Skin epidermis (tissue), 12 donors: Measurements from ENCODE around the gene TRPM5.

Source experiments
- H3K27ac ChIP-seq, 21 experiments: fragments of 200-600 bp; sonication (generic) in 11 of 21; one replicate each; pipeline ENCODE4 v1.5.0; 2020; ENCODE audit warnings: mild to moderate bottlenecking in 3 of 21, inconsistent platforms in 2 of 21, moderate library complexity in 2 of 21
- H3K4me3 ChIP-seq, 7 experiments: fragments of 200-600 bp; sonication (generic) in 2 of 7; one replicate each; pipeline ENCODE4 v1.5.0; 2020; ENCODE audit warnings: inconsistent platforms in 2 of 7, mild to moderate bottlenecking in 2 of 7, moderate library complexity in 1 of 7

Gene TRPM5

GRCh38 chr11:2471804-2472096, 27.4 kb upstream of the TRPM5 start:
- H3K27ac ChIP-seq, result no peak overlapping the region
- no peak overlapping the region for H3K4me3 ChIP-seq

GRCh38 chr11:2471048-2471803, 26.9 kb upstream of the TRPM5 start:
- Histone ChIP-seq H3K4me3 (no peak overlapping the region), H3K27ac (no peak overlapping the region)

DNA sequence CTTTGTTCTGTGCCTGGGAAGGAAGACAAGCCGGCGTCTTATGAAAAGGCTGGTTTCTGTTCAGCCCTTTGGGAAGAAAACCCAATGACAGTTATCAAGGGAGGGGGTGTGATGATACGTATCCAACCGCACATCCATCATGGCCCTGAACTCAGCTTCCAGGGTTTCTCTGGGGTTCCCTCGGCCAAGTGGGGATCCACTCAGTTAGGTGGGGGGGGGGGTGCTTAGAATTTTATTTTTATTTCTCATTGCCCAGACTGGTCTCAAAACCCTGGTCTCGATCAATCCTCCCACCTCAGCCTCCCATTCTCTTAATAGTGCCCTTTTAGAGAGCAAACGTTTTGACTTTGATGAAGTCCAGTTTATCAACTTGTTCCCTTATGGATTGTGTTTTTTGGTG, 26.2 kb upstream of the TRPM5 start:
- H3K4me3 ChIP-seq, result no peak overlapping the region
- no peak overlapping the region for H3K27ac ChIP-seq

- H3K27ac ChIP-seq, result no peak overlapping the region
- no peak overlapping the region for H3K4me3 ChIP-seq
Measured at GRCh38 chr11:2468363-2469235, 24.3 kb upstream of the TRPM5 start.

- peak overlapping the region in 4 of 21 experiments; percentile 33 to 69 (median 42) for H3K27ac ChIP-seq
- no peak overlapping the region for H3K4me3 ChIP-seq
Measured at GRCh38 chr11:2467695-2468055, 23.4 kb upstream of the TRPM5 start.

GRCh38 chr11:2466869-2467694, 22.8 kb upstream of the TRPM5 start:
- Histone ChIP-seq H3K4me3 (no peak overlapping the region), H3K27ac (peak overlapping the region in 5 of 21 experiments; percentile 35 to 69 (median 44))

- peak overlapping the region in 2 of 21 experiments; percentile 29 to 44 for H3K27ac ChIP-seq
Measured at GRCh38 chr11:2466069-2466801, 21.9 kb upstream of the TRPM5 start.

DNA sequence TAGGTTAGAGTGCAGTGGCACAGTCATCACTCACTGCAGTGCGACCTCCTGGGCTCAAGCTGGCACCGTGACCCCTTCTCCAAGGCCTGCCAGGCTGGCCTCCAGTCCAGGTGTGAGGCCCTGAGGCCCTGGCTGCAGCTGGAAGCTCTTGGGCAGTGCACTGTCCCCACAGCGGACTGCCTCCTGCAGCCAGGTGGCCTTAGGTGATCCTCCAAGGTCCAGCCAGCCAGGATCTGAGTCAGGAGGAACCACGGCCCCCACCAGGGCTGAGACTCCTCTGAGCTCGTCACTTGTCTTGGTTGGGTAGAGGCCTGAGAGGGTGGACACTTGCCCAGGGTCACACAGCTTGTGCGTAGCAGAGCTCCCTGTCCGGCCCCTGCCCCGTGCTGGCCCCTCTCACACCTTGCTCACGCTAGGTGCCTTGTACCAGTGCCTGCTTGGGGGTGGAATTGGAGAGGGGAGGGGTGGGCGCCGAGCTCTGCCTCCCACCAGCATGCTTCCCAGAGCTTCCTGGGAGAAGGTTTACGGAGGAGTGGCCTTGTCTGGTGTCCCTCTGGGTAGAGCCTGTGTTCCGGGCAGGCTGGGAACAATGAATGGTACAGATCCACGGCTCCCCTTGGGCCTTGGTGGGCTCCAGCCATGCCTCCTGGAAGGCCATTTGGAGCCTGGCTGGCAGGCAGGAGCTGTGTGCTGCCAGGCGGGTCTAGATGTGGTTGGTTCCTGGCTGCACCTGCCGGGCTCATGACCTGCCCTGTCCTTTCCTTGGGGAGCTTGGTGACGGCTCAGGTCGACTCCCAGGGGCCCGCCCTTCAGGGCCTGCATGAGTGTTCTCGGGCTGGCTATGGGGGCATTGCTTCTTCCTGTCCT, 21.1 kb upstream of the TRPM5 start:
- no peak overlapping the region for H3K4me3 ChIP-seq
- H3K27ac ChIP-seq, result no peak overlapping the region

More at GRCh38 chr11:2466069-2466801, 21.9 kb upstream of the TRPM5 start:
- no peak overlapping the region for H3K4me3 ChIP-seq

DNA sequence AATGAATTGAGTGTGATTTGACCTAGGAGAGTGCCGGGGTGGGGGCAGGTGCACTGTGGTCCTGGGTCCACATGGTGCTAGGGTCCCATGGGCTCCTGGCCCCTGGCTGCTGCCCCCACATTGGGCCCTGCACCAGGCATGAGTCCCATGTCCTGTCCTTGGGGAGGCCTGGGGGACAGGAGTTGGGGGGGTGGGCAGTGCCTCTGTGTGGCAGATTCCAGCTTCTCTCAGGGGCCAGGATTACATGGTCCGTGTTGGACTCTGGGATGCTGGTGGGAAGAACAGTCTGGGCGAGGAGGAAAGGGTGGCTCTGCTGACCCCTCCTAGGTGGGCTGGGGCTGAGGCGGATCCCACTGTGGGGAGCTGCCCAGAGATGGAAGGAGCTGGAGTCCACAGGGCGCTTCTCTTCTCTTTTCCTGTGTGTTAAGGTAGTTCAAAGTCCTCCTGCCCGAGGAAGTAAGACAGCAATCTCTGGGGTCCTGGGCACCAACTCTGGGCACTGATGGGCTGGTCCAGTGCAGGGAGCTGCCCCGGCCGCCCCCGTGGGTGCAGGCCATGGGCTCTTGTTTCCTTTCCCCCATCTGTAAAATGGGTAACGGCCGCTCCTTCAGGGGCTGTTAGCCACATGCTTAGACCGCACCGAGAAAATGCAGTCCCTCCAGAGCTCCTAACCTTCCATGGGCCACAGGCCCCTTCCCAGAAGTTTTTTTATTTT, 20.3 kb upstream of the TRPM5 start:
- H3K4me3 ChIP-seq, result no peak overlapping the region
- H3K27ac ChIP-seq, result no peak overlapping the region

DNA sequence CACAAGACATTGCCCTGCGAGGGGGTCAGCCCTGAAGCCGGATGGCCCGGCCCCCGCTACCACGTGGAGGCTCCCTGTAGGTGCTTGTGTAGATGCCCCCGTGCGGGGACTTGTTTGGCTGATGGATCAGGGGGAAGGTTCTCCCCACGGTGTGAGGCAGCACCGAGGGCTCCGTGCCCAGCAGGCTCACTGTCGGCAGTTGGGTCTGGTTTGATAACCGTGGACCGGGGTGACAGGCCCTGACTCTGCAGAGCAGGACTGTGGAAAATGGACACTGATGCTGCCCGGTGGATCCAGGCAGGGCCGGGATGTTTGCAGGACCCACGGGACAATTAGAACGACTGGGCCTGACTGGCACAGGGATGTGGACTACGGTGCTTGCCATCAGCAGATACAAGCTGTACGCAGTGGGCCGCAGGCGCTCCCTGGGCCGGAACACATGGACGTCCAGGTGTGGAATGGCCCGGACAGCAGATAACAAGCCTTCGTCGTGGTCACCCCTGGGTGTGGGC, 19.5 kb upstream of the TRPM5 start:
- Histone ChIP-seq H3K4me3 (no peak overlapping the region), H3K27ac (no peak overlapping the region)

DNA sequence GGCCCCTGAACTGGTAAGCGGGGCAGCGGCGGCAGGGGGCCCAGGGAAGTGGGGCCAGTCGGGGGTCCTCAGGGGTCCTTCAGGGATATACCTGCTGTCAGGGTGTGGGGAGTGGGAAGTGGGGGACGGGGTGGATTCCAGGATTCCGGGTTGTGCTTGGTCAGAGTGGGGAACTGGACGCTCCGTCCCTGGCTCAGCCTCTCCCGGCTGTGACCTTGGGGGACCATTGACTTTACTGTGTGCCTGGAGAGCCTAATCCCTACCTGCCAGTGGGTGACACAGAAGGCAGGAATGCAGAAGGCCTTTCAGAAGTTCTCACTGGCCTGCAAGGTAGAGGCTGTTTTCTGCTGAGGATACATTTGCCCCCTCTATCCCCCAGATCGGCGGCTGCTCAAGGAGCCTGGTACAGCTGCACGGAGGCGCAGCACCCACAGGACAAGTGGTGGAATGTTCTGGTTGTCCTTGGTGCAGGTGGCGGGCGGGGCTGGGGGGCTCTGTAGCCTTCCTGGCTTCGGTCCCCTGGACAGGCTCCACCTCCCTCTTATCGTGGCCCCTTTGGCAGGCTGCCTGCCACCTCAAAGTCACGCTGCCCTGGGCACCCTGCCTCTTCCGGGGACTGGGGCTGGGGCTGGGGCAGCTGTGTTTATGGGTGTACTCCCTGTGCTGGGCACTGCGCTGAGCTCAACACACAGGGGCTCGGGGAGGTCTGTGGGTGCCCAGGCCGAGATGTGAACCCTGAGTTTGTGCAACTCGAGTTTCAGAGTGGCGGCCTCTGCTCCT, 18.9 kb upstream of the TRPM5 start:
- Histone ChIP-seq H3K4me3 (no peak overlapping the region), H3K27ac (peak overlapping the region in 1 of 21 experiments; percentile 24)

GRCh38 chr11:2462543-2462985, 18.2 kb upstream of the TRPM5 start:
- no peak overlapping the region for H3K4me3 ChIP-seq
- H3K27ac ChIP-seq, result peak overlapping the region in 1 of 21 experiments; percentile 24

- no peak overlapping the region for H3K27ac ChIP-seq
Measured at GRCh38 chr11:2461956-2462542, 17.7 kb upstream of the TRPM5 start.

GRCh38 chr11:2461253-2461955, 17.1 kb upstream of the TRPM5 start:
- no peak overlapping the region for H3K27ac ChIP-seq
- no peak overlapping the region for H3K4me3 ChIP-seq

More at GRCh38 chr11:2461956-2462542, 17.7 kb upstream of the TRPM5 start:
- H3K4me3 ChIP-seq, result no peak overlapping the region

GRCh38 chr11:2460540-2461252, 16.4 kb upstream of the TRPM5 start:
- no peak overlapping the region for H3K4me3 ChIP-seq
- H3K27ac ChIP-seq, result peak overlapping the region in 1 of 21 experiments; percentile 46
